Endothelial cell of umbilical vein (primary cell): ENCODE measurements around the gene GOLGA1. TPM values are rescaled to one million over a fixed set of nuclear protein-coding genes. Genes with fewer than 3 reads are reported as not detected.

Source experiments
- BruUV-seq: library from RNA; stranded (reverse); fragments of 400-500 nt; replicated peaks from 2 replicates; lab custom pipeline; 2021; lab: Mats Ljungman, UMichigan
- CTCF ChIA-PET: fragments of 300-600, 350-600 bp; sonication (Branson Sonifier 250); formaldehyde crosslinking; loops from one replicate; lab custom pipeline; 2021; ENCODE audit warnings: antibody characterized with exemption, inconsistent platforms; lab: Charles Lee
- POLR2A ChIA-PET: fragments of 300-600, 350-600 bp; sonication (Branson Sonifier 250); formaldehyde crosslinking; loops from one replicate; lab custom pipeline; 2021; ENCODE audit warnings: antibody characterized with exemption, inconsistent platforms; lab: Charles Lee
- DNase-seq: peaks from one replicate; pipeline ENCODE4 v3.0.0-alpha.2; 2011; ENCODE audit warnings: low read depth, low spot score
- FAIRE-seq: peaks from 2 replicates; lab custom pipeline; 2011; peaks lifted over from hg19 to GRCh38; lab: Jason Lieb, UNC
- H2AFZ ChIP-seq: 2 replicates; pipeline ENCODE4 v1.6.0; 2012; ENCODE audit warnings: low read depth, low read length, control low read depth, inconsistent platforms
- H3K27ac ChIP-seq: 2 replicates; pipeline ENCODE4 v1.5.1; 2011; ENCODE audit warnings: low read depth, mild to moderate bottlenecking, control low read depth, low read length, moderate library complexity; ENCODE audit not compliant: insufficient read depth
- H3K27me3 ChIP-seq, 2 experiments: 2 replicates each; pipeline versions ENCODE4 v1.6.0 to v1.6.1; 2011; ENCODE audit warnings: low read length in 2 of 2, mixed read lengths in 1 of 2; ENCODE audit not compliant: control insufficient read depth in 2 of 2, insufficient read depth in 2 of 2
- H3K36me3 ChIP-seq, 2 experiments: 2 replicates in 1 of 2; 3 replicates in 1 of 2; pipeline ENCODE4 v1.5.1; 2011; ENCODE audit warnings: low read length in 2 of 2, mild to moderate bottlenecking in 1 of 2, moderate library complexity in 1 of 2; ENCODE audit not compliant: control insufficient read depth in 2 of 2, insufficient read depth in 2 of 2; ENCODE audit errors: extremely low read depth in 1 of 2
- H3K4me1 ChIP-seq: 3 replicates; pipeline ENCODE4 v1.5.1; 2011; ENCODE audit warnings: mild to moderate bottlenecking, low read length; ENCODE audit not compliant: control insufficient read depth, insufficient read depth; ENCODE audit errors: extremely low read depth
- H3K4me2 ChIP-seq: 2 replicates; pipeline ENCODE4 v1.6.1; 2011; ENCODE audit warnings: low read length, control low read depth, mixed read lengths; ENCODE audit not compliant: insufficient read depth
- H3K4me3 ChIP-seq, 3 experiments: fragments of 200-600 bp in 1 of 3; sonication (generic), shearing (Covaris generic) in 1 of 3; replicated peaks in 1 of 3; 2 replicates each; pipeline ENCODE4 v1.5.1; 2011 to 2016; ENCODE audit warnings: control low read depth in 3 of 3, low read length in 3 of 3, mild to moderate bottlenecking in 2 of 3, inconsistent platforms in 1 of 3, low read depth in 1 of 3, moderate library complexity in 1 of 3; ENCODE audit not compliant: insufficient read depth in 1 of 3
- H3K79me2 ChIP-seq: 2 replicates; pipeline ENCODE4 v1.6.0; 2012; ENCODE audit warnings: low read length, inconsistent platforms; ENCODE audit not compliant: control insufficient read depth, insufficient read depth
- H3K9ac ChIP-seq: replicated peaks from 2 replicates; pipeline ENCODE3; 2011; ENCODE audit warnings: low read length, control low read depth; ENCODE audit not compliant: insufficient read depth; ENCODE audit errors: extremely low read depth
- H3K9me1 ChIP-seq: replicated peaks from 3 replicates; pipeline ENCODE4 v1.6.0; 2011; ENCODE audit warnings: mild to moderate bottlenecking, low read length; ENCODE audit not compliant: control insufficient read depth, insufficient read depth; ENCODE audit errors: extremely low read depth
- H3K9me3 ChIP-seq: replicated peaks from 2 replicates; pipeline ENCODE4 v1.5.1; 2012; ENCODE audit warnings: low read length, inconsistent platforms; ENCODE audit not compliant: control insufficient read depth, insufficient read depth
- H4K20me1 ChIP-seq: replicated peaks from 2 replicates; pipeline ENCODE3; 2011; ENCODE audit warnings: mild to moderate bottlenecking, low read length; ENCODE audit not compliant: control insufficient read depth, insufficient read depth; ENCODE audit errors: extremely low read depth
- EZH2 ChIP-seq: IDR thresholded peaks from 2 replicates; pipeline ENCODE4 v1.6.1; 2012; ENCODE audit warnings: borderline replicate concordance, low read depth, mild to moderate bottlenecking, moderate library complexity, low read length, inconsistent platforms; ENCODE audit not compliant: severe bottlenecking
- FOS ChIP-seq: IDR thresholded peaks from 2 replicates; pipeline ENCODE4 v1.6.1; 2011; ENCODE audit warnings: mild to moderate bottlenecking, low read length, moderate library complexity, borderline replicate concordance; ENCODE audit not compliant: insufficient read depth
- GATA2 ChIP-seq: IDR thresholded peaks from 2 replicates; pipeline ENCODE4 v1.7.0; 2011; ENCODE audit warnings: low read depth, mild to moderate bottlenecking, moderate library complexity, mixed read lengths, low read length; ENCODE audit not compliant: insufficient read length, insufficient read depth
- JUN ChIP-seq: IDR thresholded peaks from 2 replicates; pipeline ENCODE4 v1.6.1; 2011; ENCODE audit warnings: borderline replicate concordance, low read depth; ENCODE audit not compliant: insufficient read length, insufficient read depth
- MYC ChIP-seq: IDR thresholded peaks from one replicate; pipeline ENCODE4 v1.6.1; 2011; ENCODE audit warnings: mild to moderate bottlenecking, low read depth, low read length
- POLR2A ChIP-seq: IDR thresholded peaks from 2 replicates; pipeline ENCODE4 v1.6.1; 2012; ENCODE audit warnings: low read depth, mild to moderate bottlenecking, control low read depth, low read length
- POLR2AphosphoS5 ChIP-seq: IDR thresholded peaks from 2 replicates; pipeline ENCODE4 v1.6.1; 2012; ENCODE audit warnings: low read depth, mild to moderate bottlenecking, control low read depth, low read length, moderate library complexity; ENCODE audit not compliant: insufficient read depth
- dilution Hi-C: fragments of 300-500 bp; cut with MboI; formaldehyde crosslinking; loops from one replicate; pipeline ENCODE4 v1.15.0; 2019; ENCODE audit warnings: low sequenced_read_pairs; ENCODE audit not compliant: extremely low pct_ligation_motif_present
- intact Hi-C: fragments of 100-400 bp; cut with micrococcal nuclease; formaldehyde crosslinking; loops from one replicate; pipeline ENCODE4 v1.10.0; 2022
- polyA plus RNA-seq, 4 experiments: library from polyadenylated mRNA; depleted of rRNA in 3 of 4; stranded (reverse) in 3 of 4; unstranded in 1 of 4; fragments of >200 nt; gene quantifications; 2 replicates each; pipeline versions ENCODE4 v1.2.1 to v1.2.3, GENCODE V29; 2011 to 2012; ENCODE audit warnings: missing spikeins in 1 of 4
- total RNA-seq: library from RNA; stranded (reverse); gene quantifications from 2 replicates; pipeline ENCODE4 v1.2.3, GENCODE V29; 2021
- TF ChIP-seq, protein P1 (sequence below), 2 donors: IDR thresholded peaks; 1 replicate in 1 of 2; 2 replicates in 1 of 2; pipeline ENCODE4 v1.5.1; 2011; ENCODE audit warnings: low read length in 2 of 2, mild to moderate bottlenecking in 2 of 2, moderate library complexity in 2 of 2, control low read depth in 1 of 2, inconsistent platforms in 1 of 2, low read depth in 1 of 2; ENCODE audit not compliant: insufficient read depth in 1 of 2; ENCODE audit errors: extremely low read depth in 1 of 2
- TF ChIP-seq, protein P2 (sequence below): IDR thresholded peaks from 2 replicates; pipeline ENCODE4 v1.6.1; 2011; ENCODE audit not compliant: insufficient read depth, insufficient read length

The GOLGA1 gene
- total and polyA plus RNA-seq, 2 donors (not counting 3 experiments of a cell fraction or from before 2014, with no cell fraction given), result 13.1 to 19.9 TPM

DNA sequence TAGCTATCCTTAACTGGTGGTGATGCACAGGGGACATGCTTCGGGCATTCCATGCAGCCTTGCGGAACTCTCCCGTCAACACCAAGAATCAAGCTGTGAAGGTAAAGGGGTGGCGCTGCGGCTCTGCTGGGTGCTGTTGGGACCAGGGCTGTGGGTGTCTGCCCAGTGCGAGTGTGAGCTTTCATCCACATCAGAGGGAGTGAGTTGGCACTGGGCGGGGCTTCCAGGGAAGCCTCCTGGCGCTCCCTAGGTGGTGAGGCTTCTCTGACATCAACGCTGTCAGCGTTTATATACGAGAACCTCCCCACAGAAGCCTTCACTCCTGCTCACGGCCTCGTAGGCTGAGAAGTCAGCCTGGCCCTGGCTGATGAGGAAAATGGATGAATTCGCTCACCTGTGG is 67.2 kb downstream of the GOLGA1 start:
- dilution Hi-C loops, result no loop called here
- intact Hi-C loops, result no loop called here
- H2AFZ ChIP-seq, result no peak overlapping the region
- H3K79me2 ChIP-seq, result peaks cover 72% of the 10 kb centered on the region
- CTCF ChIA-PET, result interaction anchor here (1.0 to 1.7 kb wide), 2 partner anchors 18 to 97 kb away, joined by 3 read pairs; partner anchors contain the start of gene OLFML2A
- H3K27me3 ChIP-seq, result no peaks in the 10 kb centered on the region
- DNase-seq, result no peak
- no peaks in the 10 kb centered on the region for H3K9me3 ChIP-seq
- H3K4me3 ChIP-seq, result no peak overlapping the region
- no peak for FAIRE-seq
- POLR2A ChIA-PET, result no interaction called here
- H3K4me1 ChIP-seq, result peaks cover 26% of the 10 kb centered on the region
- TF ChIP-seq, protein P1, sequence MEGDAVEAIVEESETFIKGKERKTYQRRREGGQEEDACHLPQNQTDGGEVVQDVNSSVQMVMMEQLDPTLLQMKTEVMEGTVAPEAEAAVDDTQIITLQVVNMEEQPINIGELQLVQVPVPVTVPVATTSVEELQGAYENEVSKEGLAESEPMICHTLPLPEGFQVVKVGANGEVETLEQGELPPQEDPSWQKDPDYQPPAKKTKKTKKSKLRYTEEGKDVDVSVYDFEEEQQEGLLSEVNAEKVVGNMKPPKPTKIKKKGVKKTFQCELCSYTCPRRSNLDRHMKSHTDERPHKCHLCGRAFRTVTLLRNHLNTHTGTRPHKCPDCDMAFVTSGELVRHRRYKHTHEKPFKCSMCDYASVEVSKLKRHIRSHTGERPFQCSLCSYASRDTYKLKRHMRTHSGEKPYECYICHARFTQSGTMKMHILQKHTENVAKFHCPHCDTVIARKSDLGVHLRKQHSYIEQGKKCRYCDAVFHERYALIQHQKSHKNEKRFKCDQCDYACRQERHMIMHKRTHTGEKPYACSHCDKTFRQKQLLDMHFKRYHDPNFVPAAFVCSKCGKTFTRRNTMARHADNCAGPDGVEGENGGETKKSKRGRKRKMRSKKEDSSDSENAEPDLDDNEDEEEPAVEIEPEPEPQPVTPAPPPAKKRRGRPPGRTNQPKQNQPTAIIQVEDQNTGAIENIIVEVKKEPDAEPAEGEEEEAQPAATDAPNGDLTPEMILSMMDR (IDR thresholded peaks at IDR 0.05; ENCODE audit: extremely low read depth in 1 of 2, insufficient read depth in 1 of 2, low read depth in 1 of 2, low read length in 2 of 2), result no peak
- TF ChIP-seq, protein P2, sequence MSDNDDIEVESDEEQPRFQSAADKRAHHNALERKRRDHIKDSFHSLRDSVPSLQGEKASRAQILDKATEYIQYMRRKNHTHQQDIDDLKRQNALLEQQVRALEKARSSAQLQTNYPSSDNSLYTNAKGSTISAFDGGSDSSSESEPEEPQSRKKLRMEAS, result no peak
- TF ChIP-seq FOS, result no peak
- no peak for TF ChIP-seq GATA2
- TF ChIP-seq POLR2AphosphoS5, result no peak
- no peak for TF ChIP-seq JUN
- TF ChIP-seq EZH2, result no peak
- no peak for TF ChIP-seq POLR2A
- no peak for TF ChIP-seq MYC
- H3K9ac ChIP-seq, result no peak overlapping the region
- H3K27ac ChIP-seq, result no peak overlapping the region
- H3K4me2 ChIP-seq, result no peak overlapping the region
- H4K20me1 ChIP-seq, result peaks cover 7% of the 10 kb centered on the region
- no peaks in the 10 kb centered on the region for H3K9me1 ChIP-seq
- BruUV-seq, result no TSS peak
- H3K36me3 ChIP-seq, result peaks cover 33 to 37% of the 10 kb centered on the region in 2 experiments
